SK-N-SH treated with all-trans-retinoic acid at 6 μM for 48 hours (cell line): ENCODE data around the gene SARS2.
"Not testable (repeated sequence)": the region's sequence is repeated elsewhere in the genome, so short reads cannot be mapped to it uniquely, and the experiment has no call there.

Experiments
- ATAC-seq: fragments of 200-7000 bp; cut with Tn5 transposase; 3 replicates; pipeline ENCODE4 v1.9.1; 2020; ENCODE audit warnings: mild to moderate bottlenecking, moderate library complexity
- ARNTL ChIP-seq: fragments of 450-650 bp; formaldehyde crosslinking; IDR thresholded peaks from 2 replicates; pipeline ENCODE4 v1.5.0; 2020; ENCODE audit warnings: low read depth, mild to moderate bottlenecking, moderate library complexity, borderline replicate concordance
- BACH2 ChIP-seq: fragments of 250-450 bp; sonication (Bioruptor Pico); IDR thresholded peaks from 2 replicates; pipeline ENCODE4 v1.9.0; 2021; ENCODE audit warnings: mild to moderate bottlenecking, borderline replicate concordance
- CREB5 ChIP-seq: fragments of 250-450 bp; sonication (Bioruptor Pico); IDR thresholded peaks from 2 replicates; pipeline ENCODE4 v1.5.1; 2020; ENCODE audit warnings: low read depth, mild to moderate bottlenecking, moderate library complexity
- CSDC2 ChIP-seq: fragments of 250-450 bp; sonication (Bioruptor Pico); IDR thresholded peaks from 2 replicates; pipeline ENCODE4 v1.5.0; 2020; ENCODE audit warnings: mild to moderate bottlenecking, moderate library complexity
- CSRNP3 ChIP-seq: fragments of 250-450 bp; sonication (Bioruptor Pico); IDR thresholded peaks from 2 replicates; pipeline ENCODE4 v1.5.1; 2021; ENCODE audit warnings: mild to moderate bottlenecking, moderate library complexity
- ESRRG ChIP-seq: fragments of 250-450 bp; sonication (Bioruptor Pico); IDR thresholded peaks from 2 replicates; pipeline ENCODE4 v1.6.1; 2021; ENCODE audit warnings: mild to moderate bottlenecking
- GLIS3 ChIP-seq: fragments of 250-450 bp; sonication (Bioruptor Pico); IDR thresholded peaks from 2 replicates; pipeline ENCODE4 v1.5.0; 2020; ENCODE audit warnings: mild to moderate bottlenecking, moderate library complexity
- ISL1 ChIP-seq: fragments of 250-450 bp; sonication (Bioruptor Pico); IDR thresholded peaks from 2 replicates; pipeline ENCODE4 v2.1.2; 2022; ENCODE audit warnings: mild to moderate bottlenecking, moderate library complexity
- OSR1 ChIP-seq: fragments of 250-450 bp; sonication (Bioruptor Pico); IDR thresholded peaks from 2 replicates; pipeline ENCODE4 v1.8.0; 2022; ENCODE audit warnings: moderate library complexity, mild to moderate bottlenecking, inconsistent platforms
- PATZ1 ChIP-seq: fragments of 250-450 bp; sonication (Bioruptor Pico); IDR thresholded peaks from 2 replicates; pipeline ENCODE4 v1.8.0; 2020; ENCODE audit warnings: mild to moderate bottlenecking, moderate library complexity, borderline replicate concordance
- POU6F1 ChIP-seq: fragments of 250-450 bp; sonication (Bioruptor Pico); IDR thresholded peaks from 2 replicates; pipeline ENCODE4 v1.8.0; 2021; ENCODE audit warnings: low read depth, mild to moderate bottlenecking, moderate library complexity, borderline replicate concordance
- RARB ChIP-seq: fragments of 250-450 bp; sonication (Bioruptor Pico); IDR thresholded peaks from 2 replicates; pipeline ENCODE4 v1.8.0; 2021; ENCODE audit warnings: mild to moderate bottlenecking, moderate library complexity
- SNAI2 ChIP-seq: fragments of 250-450 bp; sonication (Bioruptor Pico); IDR thresholded peaks from 2 replicates; pipeline ENCODE4 v1.5.0; 2020; ENCODE audit warnings: mild to moderate bottlenecking, moderate library complexity
- TCF4 ChIP-seq: fragments of 250-450 bp; sonication (Bioruptor Pico); IDR thresholded peaks from 2 replicates; pipeline ENCODE4 v1.8.0; 2021; ENCODE audit warnings: mild to moderate bottlenecking, moderate library complexity, borderline replicate concordance
- TOX ChIP-seq: fragments of 250-450 bp; sonication (Bioruptor Pico); IDR thresholded peaks from 2 replicates; pipeline ENCODE4 v1.8.0; 2021; ENCODE audit warnings: mild to moderate bottlenecking, moderate library complexity, borderline replicate concordance
- ZC3H10 ChIP-seq: fragments of 250-450 bp; sonication (Bioruptor Pico); IDR thresholded peaks from 2 replicates; pipeline ENCODE4 v1.5.1; 2021; ENCODE audit warnings: mild to moderate bottlenecking, moderate library complexity
- ZFP3 ChIP-seq: fragments of 250-450 bp; sonication (Bioruptor Pico); IDR thresholded peaks from 2 replicates; pipeline ENCODE4 v1.5.0; 2020; ENCODE audit warnings: mild to moderate bottlenecking, moderate library complexity
- ZFP30 ChIP-seq: fragments of 450-650 bp; formaldehyde crosslinking; IDR thresholded peaks from 2 replicates; pipeline ENCODE4 v1.5.0; 2022; ENCODE audit warnings: mild to moderate bottlenecking, moderate library complexity
- ZNF565 ChIP-seq: fragments of 450-650 bp; formaldehyde crosslinking; conservative IDR thresholded peaks from 2 replicates; pipeline ENCODE4 v1.5.0; 2020; ENCODE audit warnings: low read depth, mild to moderate bottlenecking, moderate library complexity
- ZNF70 ChIP-seq: fragments of 450-650 bp; formaldehyde crosslinking; IDR thresholded peaks from 2 replicates; pipeline ENCODE4 v1.5.0; 2020; ENCODE audit warnings: mild to moderate bottlenecking, moderate library complexity
- ZNF8 ChIP-seq: fragments of 450-650 bp; formaldehyde crosslinking; IDR thresholded peaks from 2 replicates; pipeline ENCODE4 v1.5.0; 2020; ENCODE audit warnings: mild to moderate bottlenecking, moderate library complexity

SARS2 gene

GRCh38 chr19:38888876-38889275 is 41.7 kb downstream of the SARS2 start:
- ATAC-seq = no peak

GRCh38 chr19:38884691-38885090 is 45.9 kb downstream of the SARS2 start:
- not testable (repeated sequence) for ATAC-seq

More at GRCh38 chr19:38888876-38889275, 41.7 kb downstream of the SARS2 start:
- no peak for TF ChIP-seq TCF4 (CRISPR knock-in tag)
- no peak for TF ChIP-seq TOX (CRISPR knock-in tag)
- TF ChIP-seq CSDC2 (CRISPR knock-in tag) = no peak
- no peak for TF ChIP-seq SNAI2 (CRISPR knock-in tag)
- TF ChIP-seq RARB (CRISPR knock-in tag) = no peak

- TF ChIP-seq CREB5 (no peak), ESRRG (CRISPR knock-in tag) (no peak), ZFP3 (CRISPR knock-in tag) (no peak), ZNF8 (CRISPR knock-in tag) (no peak), ISL1 (no peak), CSRNP3 (no peak), SNAI2 (CRISPR knock-in tag) (no peak), ZFP30 (no peak), GLIS3 (CRISPR knock-in tag) (no peak), ZNF70 (CRISPR knock-in tag) (no peak), ZNF565 (no peak), ZC3H10 (CRISPR knock-in tag) (no peak), BACH2 (CRISPR knock-in tag) (no peak), TCF4 (CRISPR knock-in tag) (no peak), TOX (CRISPR knock-in tag) (no peak), CSDC2 (CRISPR knock-in tag) (no peak), POU6F1 (no peak), ARNTL (CRISPR knock-in tag) (no peak), RARB (CRISPR knock-in tag) (no peak)
- TF ChIP-seq, all 23 proteins: peak for 0
- ATAC-seq = no peak
Measured at GRCh38 chr19:38883286-38883685, 47.3 kb downstream of the SARS2 start.

- no peak for ATAC-seq
- no peak for TF ChIP-seq BACH2 (CRISPR knock-in tag)
- TF ChIP-seq PATZ1 (CRISPR knock-in tag) = no peak
- TF ChIP-seq OSR1 (CRISPR knock-in tag) = no peak
- TF ChIP-seq GLIS3 (CRISPR knock-in tag) = no peak
- no peak for TF ChIP-seq CSRNP3
- no peak for TF ChIP-seq ZNF565
- no peak for TF ChIP-seq POU6F1
- TF ChIP-seq ZC3H10 (CRISPR knock-in tag) = no peak
Measured at GRCh38 chr19:38880882-38881609, 49.5 kb downstream of the SARS2 start.
